ENCODE results near the gene MAP3K7.

Gene MAP3K7

DNA sequence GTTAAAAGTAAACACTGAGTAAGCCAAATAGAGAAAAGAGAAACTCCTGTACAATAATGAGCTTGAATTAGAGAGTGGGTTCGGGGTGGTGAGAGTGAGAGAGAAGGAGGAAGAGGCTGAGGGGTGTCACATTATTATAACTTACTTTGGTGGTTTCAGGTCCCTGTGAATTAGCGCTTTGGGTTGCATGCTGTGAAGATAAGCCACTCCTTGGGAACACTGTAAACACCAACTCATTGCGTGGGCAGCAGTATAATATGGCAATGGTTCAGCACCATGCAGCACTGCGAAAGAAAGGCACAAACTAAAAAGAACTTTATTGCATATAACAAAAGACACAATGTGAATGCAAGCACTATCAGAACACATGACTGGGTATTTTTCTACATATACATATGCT is 26.9 kb downstream of the MAP3K7 start:
- no peak for DNase-seq
- H3K4me3 ChIP-seq (ENCODE audit: low read depth, low read length): no peak overlapping the region
- no peak overlapping the region for H3K27ac ChIP-seq
- H3K36me3 ChIP-seq: peaks cover 33% of the 10 kb centered on the region
- no peaks in the 10 kb centered on the region for H3K9me3 ChIP-seq (ENCODE audit: severe bottlenecking)
- TF ChIP-seq, protein P1, sequence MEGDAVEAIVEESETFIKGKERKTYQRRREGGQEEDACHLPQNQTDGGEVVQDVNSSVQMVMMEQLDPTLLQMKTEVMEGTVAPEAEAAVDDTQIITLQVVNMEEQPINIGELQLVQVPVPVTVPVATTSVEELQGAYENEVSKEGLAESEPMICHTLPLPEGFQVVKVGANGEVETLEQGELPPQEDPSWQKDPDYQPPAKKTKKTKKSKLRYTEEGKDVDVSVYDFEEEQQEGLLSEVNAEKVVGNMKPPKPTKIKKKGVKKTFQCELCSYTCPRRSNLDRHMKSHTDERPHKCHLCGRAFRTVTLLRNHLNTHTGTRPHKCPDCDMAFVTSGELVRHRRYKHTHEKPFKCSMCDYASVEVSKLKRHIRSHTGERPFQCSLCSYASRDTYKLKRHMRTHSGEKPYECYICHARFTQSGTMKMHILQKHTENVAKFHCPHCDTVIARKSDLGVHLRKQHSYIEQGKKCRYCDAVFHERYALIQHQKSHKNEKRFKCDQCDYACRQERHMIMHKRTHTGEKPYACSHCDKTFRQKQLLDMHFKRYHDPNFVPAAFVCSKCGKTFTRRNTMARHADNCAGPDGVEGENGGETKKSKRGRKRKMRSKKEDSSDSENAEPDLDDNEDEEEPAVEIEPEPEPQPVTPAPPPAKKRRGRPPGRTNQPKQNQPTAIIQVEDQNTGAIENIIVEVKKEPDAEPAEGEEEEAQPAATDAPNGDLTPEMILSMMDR (IDR thresholded peaks at IDR 0.05; ENCODE audit: low read depth, low read length): no peak
- no peaks in the 10 kb centered on the region for H3K27me3 ChIP-seq (ENCODE audit: insufficient read depth, low read depth, severe bottlenecking)

DNA sequence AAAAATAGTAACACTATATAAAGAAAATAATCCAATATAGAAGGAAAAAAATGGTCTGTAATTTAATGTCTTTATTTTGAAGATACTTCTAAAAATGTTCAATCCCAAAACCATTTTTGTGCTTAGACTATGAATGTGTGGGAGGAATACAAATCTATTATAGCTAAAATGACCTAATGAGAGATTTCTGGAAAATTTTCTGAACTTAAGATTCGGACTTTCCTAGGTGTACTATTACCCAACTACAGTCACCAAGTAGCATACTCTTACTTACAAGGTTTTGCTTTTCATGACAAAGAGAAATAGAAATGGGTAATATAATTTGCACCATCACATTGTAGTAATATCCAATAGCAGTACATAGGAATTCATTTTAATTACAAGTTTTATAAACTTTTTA is 29.9 kb downstream of the MAP3K7 start:
- TF ChIP-seq, protein P1 (IDR thresholded peaks at IDR 0.05; ENCODE audit: low read depth, low read length): no peak
- Histone ChIP-seq H3K27me3 (ENCODE audit: insufficient read depth, low read depth, severe bottlenecking) (no peaks in the 10 kb centered on the region), H3K27ac (no peak overlapping the region), H3K36me3 (peaks cover 37% of the 10 kb centered on the region), H3K4me3 (ENCODE audit: low read depth, low read length) (no peak overlapping the region), H3K9me3 (ENCODE audit: severe bottlenecking) (no peaks in the 10 kb centered on the region)
- no peak for DNase-seq

DNA sequence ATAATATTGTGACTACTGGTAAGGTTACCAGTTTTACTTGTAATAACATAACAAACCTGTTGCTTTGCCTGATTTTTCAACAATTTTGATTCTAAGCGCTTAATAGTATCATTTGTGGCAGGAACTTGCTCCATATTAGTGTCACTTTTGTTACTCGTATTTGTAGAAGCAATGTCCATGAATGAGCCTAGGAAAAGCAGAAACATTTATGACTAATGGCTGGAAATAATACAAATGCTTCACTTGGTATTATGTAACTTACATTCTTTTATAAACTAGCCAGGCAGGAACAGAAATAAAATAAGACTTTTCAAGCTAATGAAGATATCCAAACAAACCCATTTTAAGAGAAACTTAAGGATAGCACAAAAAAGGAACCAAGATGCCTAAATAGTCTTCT is 38.9 kb downstream of the MAP3K7 start:
- Histone ChIP-seq H3K27ac (no peak overlapping the region), H3K36me3 (peaks cover 36% of the 10 kb centered on the region), H3K27me3 (ENCODE audit: insufficient read depth, low read depth, severe bottlenecking) (no peaks in the 10 kb centered on the region), H3K4me3 (ENCODE audit: low read depth, low read length) (no peak overlapping the region), H3K9me3 (ENCODE audit: severe bottlenecking) (no peaks in the 10 kb centered on the region)
- TF ChIP-seq, protein P1 (IDR thresholded peaks at IDR 0.05; ENCODE audit: low read depth, low read length): no peak
- no peak for DNase-seq

DNA sequence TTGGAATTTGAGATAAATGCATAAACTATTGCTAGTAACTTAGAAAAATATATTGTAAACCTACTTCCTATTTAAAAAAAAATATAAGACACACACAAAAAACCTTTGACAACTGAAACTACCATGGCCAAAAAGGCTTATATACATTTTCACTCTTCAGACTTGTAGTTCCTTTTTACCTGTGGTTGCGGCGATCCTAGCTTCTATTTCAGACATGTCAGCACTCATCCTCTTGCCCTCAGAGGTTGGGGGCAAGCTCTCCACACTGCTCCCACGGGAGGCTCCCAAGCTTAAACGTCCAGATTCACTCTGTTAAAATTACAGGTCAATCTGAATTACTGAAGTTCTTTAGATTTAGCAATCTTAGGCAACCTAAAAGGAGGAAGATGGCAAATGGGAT is 39.8 kb downstream of the MAP3K7 start:
- no peak overlapping the region for H3K27ac ChIP-seq
- no peak overlapping the region for H3K4me3 ChIP-seq (ENCODE audit: low read depth, low read length)
- H3K9me3 ChIP-seq (ENCODE audit: severe bottlenecking): no peaks in the 10 kb centered on the region
- H3K36me3 ChIP-seq: peaks cover 32% of the 10 kb centered on the region
- H3K27me3 ChIP-seq (ENCODE audit: insufficient read depth, low read depth, severe bottlenecking): no peaks in the 10 kb centered on the region
- no peak for DNase-seq
- TF ChIP-seq, protein P1 (IDR thresholded peaks at IDR 0.05; ENCODE audit: low read depth, low read length): no peak

DNA sequence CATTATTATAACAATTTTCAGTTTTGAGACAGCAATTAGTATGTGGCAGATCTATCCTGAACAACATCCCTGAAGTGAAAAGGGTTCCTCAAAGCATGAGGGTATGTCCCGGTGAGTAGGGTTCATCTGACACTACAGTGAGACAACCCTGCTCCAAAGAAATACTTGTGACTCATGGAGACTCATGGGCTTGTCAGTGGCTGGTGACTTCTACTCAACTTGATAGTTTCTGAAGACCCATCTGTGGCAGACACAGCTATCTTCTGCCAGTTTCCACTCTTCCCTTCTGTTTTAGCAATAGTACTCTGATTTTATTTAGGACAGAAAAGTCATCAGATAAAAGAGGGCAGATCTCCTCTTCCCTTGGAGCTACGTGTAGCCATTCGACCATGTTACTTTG is 41.4 kb downstream of the MAP3K7 start:
- Histone ChIP-seq H3K4me3 (ENCODE audit: low read depth, low read length) (no peak overlapping the region), H3K9me3 (ENCODE audit: severe bottlenecking) (no peaks in the 10 kb centered on the region), H3K36me3 (peaks cover 32% of the 10 kb centered on the region), H3K27me3 (ENCODE audit: insufficient read depth, low read depth, severe bottlenecking) (no peaks in the 10 kb centered on the region), H3K27ac (no peak overlapping the region)
- TF ChIP-seq, protein P1 (IDR thresholded peaks at IDR 0.05; ENCODE audit: low read depth, low read length): no peak
- no peak for DNase-seq

DNA sequence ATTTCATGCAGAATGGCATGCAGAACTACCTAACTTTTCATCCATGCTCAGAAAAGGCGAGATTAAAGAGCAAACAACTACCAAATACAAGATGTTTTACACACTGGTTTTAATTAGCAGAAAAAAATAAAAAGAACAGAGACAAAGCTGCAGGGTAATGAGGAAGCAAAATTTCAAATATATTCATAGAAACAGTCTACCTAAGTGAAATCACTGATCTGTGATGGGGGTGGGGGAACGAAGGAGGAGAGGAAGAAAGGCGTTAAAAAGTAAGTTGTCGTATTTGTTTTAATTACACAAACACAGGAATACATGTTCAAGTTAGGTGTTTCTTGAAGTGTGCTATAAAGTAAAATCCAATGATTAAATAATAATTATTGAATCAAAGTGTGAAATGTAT is 42.1 kb downstream of the MAP3K7 start:
- DNase-seq: no peak
- Histone ChIP-seq H3K36me3 (peaks cover 29% of the 10 kb centered on the region), H3K27me3 (ENCODE audit: insufficient read depth, low read depth, severe bottlenecking) (no peaks in the 10 kb centered on the region), H3K27ac (no peak overlapping the region), H3K4me3 (ENCODE audit: low read depth, low read length) (no peak overlapping the region), H3K9me3 (ENCODE audit: severe bottlenecking) (no peaks in the 10 kb centered on the region)
- TF ChIP-seq, protein P1 (IDR thresholded peaks at IDR 0.05; ENCODE audit: low read depth, low read length): no peak

Data from WERI-Rb-1 (cell line).